COLO829 (cell line): ENCODE measurements around the gene ACOT8.

Source experiments
- DNase-seq: peaks from one replicate; pipeline ENCODE4 v3.0.0; 2012; ENCODE audit warnings: low spot score

The ACOT8 gene

DNA sequence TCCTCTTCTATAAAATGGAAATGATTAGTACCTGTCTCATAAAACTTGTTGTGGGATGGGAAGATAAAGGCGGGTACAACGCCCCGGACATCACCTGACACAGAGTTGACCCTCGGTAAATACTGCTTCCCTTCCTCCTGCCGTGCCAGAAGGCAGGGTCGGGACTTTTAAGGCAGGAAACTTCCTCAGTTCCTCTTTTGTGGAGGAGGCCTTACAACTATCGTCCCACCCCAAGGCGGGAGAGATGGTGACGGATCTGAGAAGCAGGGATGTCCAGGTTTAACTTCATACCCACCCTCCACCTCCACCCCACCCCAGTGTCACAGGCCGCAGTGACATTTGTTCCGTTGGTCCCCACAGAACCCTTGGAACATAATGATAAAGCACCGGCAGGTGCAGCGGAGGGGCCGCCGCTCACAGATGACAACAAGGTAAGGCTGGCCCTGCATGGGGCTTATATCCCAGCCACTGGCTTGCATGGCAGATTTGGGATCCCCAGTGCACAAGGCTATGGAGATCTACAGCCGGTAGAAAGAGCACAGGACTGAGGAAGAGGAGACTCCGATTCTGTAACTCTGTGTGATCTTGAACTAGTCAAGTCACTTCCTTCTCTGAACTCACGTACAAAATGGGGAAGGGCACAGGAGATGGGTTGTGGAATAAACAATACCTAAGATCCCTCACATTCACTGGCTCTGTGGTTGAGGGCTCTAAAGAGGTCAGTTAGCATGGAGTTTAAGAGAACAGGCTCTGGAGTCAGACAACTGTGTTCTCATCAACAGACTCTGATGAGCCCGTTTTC is 64.7 kb downstream of the ACOT8 start:
- no peak for DNase-seq
